NCI-H2227 (cell line): Measurements from ENCODE around the gene BCL2L11.
"Not testable (repeated sequence)": the region's sequence is repeated elsewhere in the genome, so short reads cannot be mapped to it uniquely, and the experiment has no call there.

Experiments
- DNase-seq: peaks from one replicate; lab custom pipeline; 2025; ENCODE audit not compliant: unreplicated experiment; lab: John Stamatoyannopoulos, UW

Gene BCL2L11, protein sequence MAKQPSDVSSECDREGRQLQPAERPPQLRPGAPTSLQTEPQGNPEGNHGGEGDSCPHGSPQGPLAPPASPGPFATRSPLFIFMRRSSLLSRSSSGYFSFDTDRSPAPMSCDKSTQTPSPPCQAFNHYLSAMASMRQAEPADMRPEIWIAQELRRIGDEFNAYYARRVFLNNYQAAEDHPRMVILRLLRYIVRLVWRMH

GRCh38 chr2:111120253-111121027 lies at the start of gene BCL2L11:
Gene BCL2L11, plus strand, starts transcription at chr2:111120914. Its CDS starts 2,832 bp downstream, at chr2:111123746.
- DNase-seq = peak; percentile 96

DNA sequence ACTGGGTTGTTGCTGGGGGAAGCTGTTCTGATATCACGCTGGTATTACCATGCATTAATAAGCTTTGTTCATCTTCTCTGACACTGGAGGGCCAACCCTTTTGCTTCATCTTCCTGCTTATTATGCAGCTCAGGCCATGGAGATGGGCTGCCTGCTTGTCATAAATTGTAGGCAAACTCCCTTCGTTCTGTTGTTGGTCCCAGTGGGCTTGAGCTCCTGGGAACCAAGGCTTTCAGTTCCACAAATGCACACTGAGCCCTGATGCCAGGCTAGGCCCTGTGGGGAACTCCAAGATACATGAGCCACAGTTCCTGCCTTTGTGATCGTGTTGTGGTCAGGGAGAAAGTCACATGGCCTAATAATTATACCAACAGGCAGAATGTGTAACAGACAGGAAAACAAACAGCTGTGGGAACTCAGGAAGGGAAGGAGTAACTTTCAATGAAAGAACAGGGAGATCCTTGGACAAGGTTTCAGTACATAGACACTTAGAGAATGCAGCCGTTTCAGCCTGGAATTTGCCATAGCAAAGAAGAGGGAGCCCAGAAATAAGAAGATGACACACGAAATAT lies 49.0 kb upstream of the BCL2L11 start:
- DNase-seq = no peak

DNA sequence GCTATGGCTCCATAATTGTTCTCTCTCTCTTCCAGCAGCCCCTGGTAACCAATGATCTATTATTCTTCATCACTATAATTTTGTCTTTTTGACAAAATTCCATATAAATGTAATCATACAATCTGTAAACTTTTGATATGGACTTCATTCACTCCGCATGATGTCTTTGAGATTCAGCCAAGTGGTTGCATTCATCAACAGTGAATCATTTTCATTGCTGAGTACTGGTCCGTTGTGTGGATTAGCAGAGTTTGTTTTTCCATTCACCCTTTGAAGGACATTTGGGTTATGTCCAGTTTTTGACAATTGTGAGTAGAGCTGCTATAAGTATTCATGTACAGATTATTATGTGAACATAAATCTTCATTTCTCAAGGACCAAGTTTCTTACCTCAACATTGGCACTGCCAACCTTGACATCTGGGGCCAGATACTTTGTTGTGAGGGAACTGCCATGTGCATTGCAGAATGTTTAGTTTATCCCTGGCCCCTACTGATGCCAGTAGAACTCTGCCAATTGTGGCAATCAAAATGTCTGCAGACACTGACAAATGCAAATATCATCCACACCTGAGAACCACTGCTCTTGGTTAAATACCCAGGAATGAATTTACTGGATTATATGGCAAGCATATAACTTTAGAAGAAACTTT lies 48.4 kb upstream of the BCL2L11 start:
- no peak for DNase-seq

- not testable (repeated sequence) for DNase-seq
Observed at GRCh38 chr2:111082659-111083058, 38.1 kb upstream of the BCL2L11 start.

GRCh38 chr2:111091811-111092211 lies 28.9 kb upstream of the BCL2L11 start:
- no peak for DNase-seq

- DNase-seq = no peak
Observed at GRCh38 chr2:111094691-111095090, 26.0 kb upstream of the BCL2L11 start.

DNA sequence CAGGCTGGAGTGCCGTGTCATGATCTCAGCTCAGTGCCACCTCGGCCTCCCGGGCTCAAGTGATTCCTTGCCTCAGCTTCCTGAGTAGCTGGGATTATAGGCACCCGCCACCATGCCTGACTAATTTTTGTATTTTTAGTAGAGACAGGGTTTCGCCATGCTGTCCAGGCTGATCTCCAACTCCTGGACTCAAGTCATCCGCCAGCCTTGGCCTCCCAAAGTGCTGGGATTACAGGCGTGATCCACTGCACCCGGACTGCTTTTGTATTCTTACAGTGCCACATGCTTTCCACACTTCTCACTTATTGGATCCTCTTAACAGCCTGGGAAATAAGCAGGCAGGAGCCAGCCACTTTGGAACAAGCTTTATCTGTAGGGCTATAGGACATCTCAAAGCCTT lies 25.3 kb upstream of the BCL2L11 start:
- DNase-seq = no peak

DNA sequence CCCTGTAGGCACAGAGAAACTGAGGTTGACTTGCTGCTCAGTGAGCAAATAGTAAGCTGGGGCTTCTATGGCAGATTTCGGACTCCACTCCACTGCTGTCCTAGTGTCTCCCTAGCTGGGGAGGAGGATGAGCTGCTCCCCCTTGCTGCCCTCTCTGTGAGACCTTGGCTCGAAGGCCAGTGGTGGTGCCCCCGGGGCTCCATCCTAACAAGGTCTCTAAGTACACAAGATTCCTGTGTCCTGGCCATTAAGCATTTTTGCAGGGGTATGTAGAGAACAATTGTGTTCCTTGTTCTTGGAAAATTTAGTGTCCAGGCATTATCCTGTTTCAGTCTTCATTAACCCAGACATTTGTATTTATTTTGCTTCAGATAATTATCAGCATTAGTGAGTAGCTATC lies 21.3 kb upstream of the BCL2L11 start:
- no peak for DNase-seq

GRCh38 chr2:111100087-111100764 lies 20.5 kb upstream of the BCL2L11 start:
- DNase-seq = no peak

DNA sequence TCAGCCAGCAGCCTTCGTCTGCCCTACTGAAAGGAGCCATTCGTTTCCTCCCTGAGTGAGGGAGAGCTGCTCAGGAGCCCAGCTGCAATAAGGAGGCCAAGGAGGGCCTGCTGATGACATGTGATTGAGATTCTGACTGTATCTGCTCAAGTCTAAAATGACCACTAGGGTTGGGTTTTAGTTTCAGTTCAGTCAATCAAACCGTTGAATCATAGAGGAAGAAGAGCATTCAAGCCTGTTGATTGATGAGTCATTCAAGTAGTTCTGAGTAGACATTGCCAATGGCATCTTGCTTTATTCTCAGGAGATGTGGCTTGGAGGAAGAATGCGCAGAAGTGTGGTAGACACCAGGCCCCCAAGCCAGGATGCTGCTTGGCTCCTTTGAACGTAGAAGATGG lies 19.9 kb upstream of the BCL2L11 start:
- no peak for DNase-seq

- no peak for DNase-seq
Observed at GRCh38 chr2:111101592-111101991, 19.1 kb upstream of the BCL2L11 start.

GRCh38 chr2:111102216-111102615 lies 18.5 kb upstream of the BCL2L11 start:
- DNase-seq = no peak

DNA sequence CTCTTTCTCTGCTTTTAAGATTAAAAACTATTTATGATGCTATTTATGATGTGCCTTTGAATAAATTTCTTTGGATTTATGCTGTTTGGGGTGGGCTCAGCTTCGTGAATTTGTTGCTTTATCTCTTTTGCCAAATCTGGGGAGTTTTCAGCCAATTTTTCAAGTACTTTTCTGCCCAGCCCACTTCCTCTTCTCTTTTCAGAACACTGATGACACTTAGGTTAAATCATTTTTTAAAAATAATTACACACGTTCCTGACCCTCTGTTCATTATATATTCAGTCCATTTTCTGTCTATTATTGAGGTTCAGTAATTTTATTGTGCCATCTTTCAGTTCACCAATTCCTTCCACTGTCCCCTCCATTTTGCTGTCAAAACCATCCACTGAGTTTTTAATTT lies 14.8 kb upstream of the BCL2L11 start:
- no peak for DNase-seq

GRCh38 chr2:111106706-111107105 lies 14.0 kb upstream of the BCL2L11 start:
- no peak for DNase-seq

DNA sequence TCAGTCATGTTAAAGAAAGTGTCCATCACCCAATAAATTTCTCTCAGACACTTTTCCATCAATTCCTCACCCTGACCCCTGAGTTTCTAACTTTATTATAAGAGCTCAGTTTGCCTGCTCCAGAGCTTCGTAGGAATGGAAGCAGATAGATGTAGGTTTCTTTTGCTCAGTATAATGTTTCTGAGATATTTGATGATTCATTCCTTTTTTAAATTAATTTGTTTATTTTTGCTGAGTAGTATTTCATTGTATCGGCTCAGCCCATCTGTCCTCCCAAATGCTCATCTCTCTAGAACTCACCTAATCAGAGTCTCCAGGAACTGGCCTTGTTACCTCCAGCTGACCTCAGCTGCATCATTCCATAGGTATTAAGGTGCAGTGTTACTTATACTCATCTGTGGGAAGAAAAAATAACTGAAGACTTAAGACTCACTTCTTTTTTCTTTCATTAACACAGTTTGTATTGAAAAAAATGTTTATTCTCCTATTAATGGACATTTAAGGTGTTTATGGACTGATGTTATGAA lies 11.9 kb upstream of the BCL2L11 start:
- DNase-seq = no peak

DNA sequence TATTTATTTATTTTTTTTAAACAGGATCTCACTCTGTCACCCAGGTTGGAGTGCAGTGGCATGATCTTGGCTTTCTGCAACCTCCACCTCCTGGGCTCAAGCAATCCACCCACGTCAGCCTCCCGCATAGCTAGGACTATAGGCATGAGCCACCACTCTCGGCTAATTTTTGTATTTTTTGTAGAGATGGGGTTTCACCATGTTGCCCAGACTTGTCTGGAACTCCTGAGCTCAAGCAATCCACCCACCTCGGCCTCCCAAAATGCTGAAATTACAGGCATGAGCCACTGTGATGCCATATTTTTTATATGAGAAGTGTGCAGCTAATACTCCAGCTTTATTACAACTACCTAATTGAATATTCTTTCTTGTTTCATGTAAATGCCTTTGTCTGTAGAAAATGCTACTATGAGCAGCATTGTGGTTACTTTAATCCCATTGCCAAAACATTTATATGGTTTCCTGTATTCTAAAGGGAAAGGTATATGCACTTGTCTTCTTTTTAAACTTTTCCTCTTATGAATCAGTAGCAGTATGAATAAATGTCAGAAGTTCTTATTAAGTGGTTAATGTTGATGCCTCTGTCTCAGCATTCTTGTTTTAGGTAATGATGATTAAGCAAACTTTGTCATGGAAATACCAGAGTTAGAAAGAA lies 9.5 kb upstream of the BCL2L11 start:
- DNase-seq = no peak

GRCh38 chr2:111113838-111114237 lies 6.9 kb upstream of the BCL2L11 start:
- DNase-seq = no peak

GRCh38 chr2:111116011-111116746 lies 4.5 kb upstream of the BCL2L11 start:
- no peak for DNase-seq

- DNase-seq = peak; percentile 82
Observed at GRCh38 chr2:111116843-111117597, 3.7 kb upstream of the BCL2L11 start.
